RWPE2 (cell line): ENCODE results near the gene TMCO1.
"Not testable (repeated sequence)": the region's sequence is repeated elsewhere in the genome, so short reads cannot be mapped to it uniquely, and the experiment has no call there.

Source experiments
- ATAC-seq: fragments of 200-7000 bp; cut with Tn5 transposase; 3 replicates; pipeline ENCODE4 v1.9.1; 2021; ENCODE audit warnings: low read depth
- DNase-seq: peaks from one replicate; pipeline ENCODE4 v3.0.0-alpha.2; 2020; ENCODE audit warnings: low spot score
- H3K27ac ChIP-seq: fragments of 450-650 bp; 2 replicates; pipeline ENCODE4 v1.5.1; 2017; ENCODE audit warnings: mild to moderate bottlenecking; ENCODE audit not compliant: poor library complexity, severe bottlenecking
- H3K27me3 ChIP-seq: fragments of 250-450 bp; sonication (Bioruptor Pico); 2 replicates; pipeline ENCODE4 v1.5.1; 2021; ENCODE audit warnings: mild to moderate bottlenecking, moderate library complexity; ENCODE audit not compliant: insufficient read depth, poor library complexity, severe bottlenecking
- H3K36me3 ChIP-seq: fragments of 250-450 bp; sonication (Bioruptor Pico); 2 replicates; pipeline ENCODE4 v1.5.1; 2020; ENCODE audit warnings: low read depth, mild to moderate bottlenecking, moderate library complexity
- H3K4me1 ChIP-seq: fragments of 250-450 bp; sonication (Bioruptor Pico); 2 replicates; pipeline ENCODE4 v1.5.1; 2021; ENCODE audit warnings: mild to moderate bottlenecking, moderate library complexity; ENCODE audit not compliant: insufficient read depth, poor library complexity, severe bottlenecking
- H3K4me3 ChIP-seq: fragments of 250-450 bp; sonication (Bioruptor Pico); 2 replicates; pipeline ENCODE4 v1.5.1; 2021; ENCODE audit warnings: mild to moderate bottlenecking, moderate library complexity; ENCODE audit not compliant: severe bottlenecking
- H3K9me3 ChIP-seq: fragments of 250-450 bp; sonication (Bioruptor Pico); 2 replicates; pipeline ENCODE4 v1.5.1; 2021; ENCODE audit warnings: mild to moderate bottlenecking, moderate library complexity; ENCODE audit not compliant: severe bottlenecking
- TF ChIP-seq, protein P1 (sequence below): fragments of 450-650 bp; IDR thresholded peaks from one replicate; pipeline ENCODE4 v1.5.1; 2017; ENCODE audit warnings: mild to moderate bottlenecking, moderate library complexity; ENCODE audit not compliant: poor library complexity, severe bottlenecking

TMCO1 gene

GRCh38 chr1:165726169-165726568 lies 42.5 kb downstream of the TMCO1 start:
- Histone ChIP-seq H3K4me1 (no peaks in the 10 kb centered on the region), H3K36me3 (peaks cover 28% of the 10 kb centered on the region), H3K27me3 (no peaks in the 10 kb centered on the region), H3K27ac (no peak overlapping the region), H3K9me3 (no peaks in the 10 kb centered on the region), H3K4me3 (no peak overlapping the region)
- DNase-seq, result no peak
- TF ChIP-seq, protein P1, sequence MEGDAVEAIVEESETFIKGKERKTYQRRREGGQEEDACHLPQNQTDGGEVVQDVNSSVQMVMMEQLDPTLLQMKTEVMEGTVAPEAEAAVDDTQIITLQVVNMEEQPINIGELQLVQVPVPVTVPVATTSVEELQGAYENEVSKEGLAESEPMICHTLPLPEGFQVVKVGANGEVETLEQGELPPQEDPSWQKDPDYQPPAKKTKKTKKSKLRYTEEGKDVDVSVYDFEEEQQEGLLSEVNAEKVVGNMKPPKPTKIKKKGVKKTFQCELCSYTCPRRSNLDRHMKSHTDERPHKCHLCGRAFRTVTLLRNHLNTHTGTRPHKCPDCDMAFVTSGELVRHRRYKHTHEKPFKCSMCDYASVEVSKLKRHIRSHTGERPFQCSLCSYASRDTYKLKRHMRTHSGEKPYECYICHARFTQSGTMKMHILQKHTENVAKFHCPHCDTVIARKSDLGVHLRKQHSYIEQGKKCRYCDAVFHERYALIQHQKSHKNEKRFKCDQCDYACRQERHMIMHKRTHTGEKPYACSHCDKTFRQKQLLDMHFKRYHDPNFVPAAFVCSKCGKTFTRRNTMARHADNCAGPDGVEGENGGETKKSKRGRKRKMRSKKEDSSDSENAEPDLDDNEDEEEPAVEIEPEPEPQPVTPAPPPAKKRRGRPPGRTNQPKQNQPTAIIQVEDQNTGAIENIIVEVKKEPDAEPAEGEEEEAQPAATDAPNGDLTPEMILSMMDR, result no peak
- ATAC-seq, result no peak

DNA sequence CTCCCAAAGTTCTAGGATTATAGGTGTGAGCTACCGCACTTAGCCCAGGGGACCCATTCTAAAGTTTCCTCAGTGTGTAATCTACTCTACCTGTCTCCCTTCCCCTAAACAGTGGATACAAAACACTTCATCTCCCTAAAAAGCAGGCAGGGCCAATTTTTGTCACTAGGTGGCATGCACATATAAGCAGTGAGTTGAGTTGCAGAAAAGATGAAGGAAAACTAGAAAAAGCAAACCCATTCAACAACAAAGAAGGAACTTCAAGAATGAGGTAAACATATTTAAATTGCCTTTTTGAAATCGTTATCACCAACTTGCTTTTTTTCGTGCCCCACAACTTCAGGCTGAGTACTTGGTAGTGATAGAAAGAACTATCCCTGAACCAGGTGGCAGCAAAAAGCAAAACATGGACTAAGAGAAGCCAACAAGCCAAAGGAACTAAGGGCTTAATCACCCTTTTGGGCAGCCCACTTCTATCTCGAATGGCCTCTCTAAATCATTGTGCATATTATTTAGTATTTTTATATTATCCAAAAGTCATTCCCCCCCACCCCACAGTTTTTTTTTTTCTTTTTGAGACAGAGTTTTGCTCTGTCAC lies 50.7 kb downstream of the TMCO1 start:
- DNase-seq (no peak), ATAC-seq (peak; percentile 78)
- TF ChIP-seq, protein P1, result peak; percentile 88
- Histone ChIP-seq H3K27me3 (no peaks in the 10 kb centered on the region), H3K9me3 (no peaks in the 10 kb centered on the region), H3K4me1 (no peaks in the 10 kb centered on the region), H3K27ac (no peak overlapping the region), H3K4me3 (no peak overlapping the region), H3K36me3 (no peaks in the 10 kb centered on the region)

DNA sequence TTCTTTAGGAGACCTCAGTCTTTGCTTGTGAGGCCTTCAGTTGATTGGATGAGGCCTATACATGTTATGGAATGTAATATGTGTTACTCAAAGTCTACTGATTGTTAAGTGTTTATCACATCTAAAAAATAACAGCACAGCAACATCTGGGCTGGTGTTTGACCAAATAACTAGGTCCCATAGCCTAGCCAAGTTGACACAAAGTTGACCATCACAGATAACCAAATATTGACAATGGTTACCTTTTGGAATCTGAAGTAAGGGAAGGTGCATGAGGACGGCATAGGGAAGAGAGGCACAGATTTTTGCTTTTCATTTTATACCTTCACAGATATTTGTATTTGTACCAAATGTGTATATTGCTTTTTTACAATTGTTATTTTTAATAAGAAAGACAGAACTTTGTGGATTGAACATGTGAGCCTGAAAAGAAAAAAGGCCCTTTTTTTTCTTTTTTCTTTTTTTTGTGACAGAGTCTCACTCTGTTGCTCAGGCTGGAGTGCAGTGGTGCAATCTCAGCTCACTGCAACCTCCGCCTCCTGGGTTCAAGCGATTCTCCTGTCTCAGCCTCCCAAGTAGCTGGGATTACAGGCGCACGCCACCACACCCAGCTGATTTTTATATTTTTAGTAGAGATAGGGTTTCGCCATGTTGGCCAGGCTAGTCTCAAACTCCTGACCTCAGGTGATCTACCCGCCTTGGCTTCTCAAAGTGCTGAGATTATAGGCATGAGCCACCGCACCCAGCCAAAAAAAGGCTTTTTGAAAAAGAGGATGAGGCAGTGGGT lies 52.2 kb downstream of the TMCO1 start:
- not testable (repeated sequence) for H3K27ac ChIP-seq, H3K4me3 ChIP-seq, DNase-seq, ATAC-seq, H3K4me1 ChIP-seq, H3K36me3 ChIP-seq, H3K9me3 ChIP-seq, H3K27me3 ChIP-seq

DNA sequence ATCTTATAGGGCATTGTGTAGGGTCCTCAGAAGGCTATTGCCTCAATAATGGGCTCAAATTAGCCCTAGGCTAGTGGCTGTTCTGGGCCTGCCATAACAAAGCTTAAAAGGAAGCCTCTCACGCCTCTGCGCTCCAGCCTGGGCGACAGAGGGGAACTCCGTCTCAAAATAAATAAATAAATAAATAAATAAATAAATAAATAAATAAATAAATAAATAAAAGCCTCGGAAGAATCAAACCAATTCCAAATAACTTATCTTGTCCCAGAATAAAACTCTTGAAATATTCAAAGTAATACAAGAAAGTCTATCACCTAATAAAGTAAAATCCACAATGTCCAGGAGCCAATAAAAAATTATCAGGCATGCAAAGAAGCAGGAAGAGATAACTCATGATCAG lies 55.9 kb downstream of the TMCO1 start:
- ATAC-seq (no peak), DNase-seq (no peak)
- Histone ChIP-seq H3K9me3 (no peaks in the 10 kb centered on the region), H3K36me3 (no peaks in the 10 kb centered on the region), H3K27ac (no peak overlapping the region), H3K4me3 (no peak overlapping the region), H3K4me1 (no peaks in the 10 kb centered on the region), H3K27me3 (no peaks in the 10 kb centered on the region)
- TF ChIP-seq, protein P1, result no peak

DNA sequence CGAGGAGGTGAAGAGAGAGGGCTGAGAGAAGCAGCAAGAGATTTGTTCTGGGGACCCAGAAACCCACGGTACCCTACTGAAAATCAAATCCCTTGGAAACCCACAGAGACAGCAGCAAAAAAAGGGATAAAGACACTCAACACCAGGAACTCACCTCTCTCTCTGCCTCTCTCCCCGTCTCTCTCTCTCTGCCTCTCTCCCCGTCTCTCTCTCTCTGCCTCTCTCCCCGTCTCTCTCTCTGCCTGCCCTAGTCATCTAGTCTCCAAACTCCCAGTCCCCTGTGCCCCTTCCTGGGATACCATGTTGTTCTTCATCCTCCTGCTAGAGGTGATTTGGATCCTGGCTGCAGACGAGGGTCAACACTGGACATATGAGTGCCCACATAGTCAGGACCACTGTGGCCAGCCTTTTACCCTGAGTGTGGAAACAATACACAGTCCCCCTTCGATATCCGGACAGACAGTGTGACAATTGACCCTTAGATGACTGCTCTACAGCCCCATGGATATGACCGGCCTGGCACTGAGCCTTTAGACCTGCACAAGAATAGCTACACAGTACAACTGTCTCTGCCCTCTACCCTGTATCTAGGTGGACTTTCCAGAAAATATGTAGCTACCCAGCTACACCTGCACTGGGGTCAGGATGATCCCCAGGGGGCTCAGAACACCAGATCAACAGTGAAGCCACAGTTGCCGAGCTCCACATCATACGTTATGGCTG lies 60.5 kb downstream of the TMCO1 start:
- ATAC-seq, result no peak; the same call in 2 of the 3 replicates
- no peak overlapping the region for H3K4me3 ChIP-seq
- no peaks in the 10 kb centered on the region for H3K36me3 ChIP-seq
- no peak overlapping the region for H3K27ac ChIP-seq
- H3K4me1 ChIP-seq, result no peaks in the 10 kb centered on the region
- no peak for DNase-seq
- H3K27me3 ChIP-seq, result peaks cover 9% of the 10 kb centered on the region
- no peaks in the 10 kb centered on the region for H3K9me3 ChIP-seq
- TF ChIP-seq, protein P1, result no peak
